HG03439 (cell line): Measurements from ENCODE around the gene RADIL.
A peak's percentile ranks its signal among the peaks of the same experiment; 100 is the strongest.

Source experiments
- ATAC-seq: cut with Tn5 transposase; IDR thresholded peaks from one replicate; pipeline ENCODE4 v1.9.1; 2021; ENCODE audit warnings: mild to moderate bottlenecking, moderate library complexity; ENCODE audit not compliant: unreplicated experiment

RADIL gene

GRCh38 chr7:4759211-4759610 lies 124.3 kb downstream of the RADIL start:
- ATAC-seq: no peak

DNA sequence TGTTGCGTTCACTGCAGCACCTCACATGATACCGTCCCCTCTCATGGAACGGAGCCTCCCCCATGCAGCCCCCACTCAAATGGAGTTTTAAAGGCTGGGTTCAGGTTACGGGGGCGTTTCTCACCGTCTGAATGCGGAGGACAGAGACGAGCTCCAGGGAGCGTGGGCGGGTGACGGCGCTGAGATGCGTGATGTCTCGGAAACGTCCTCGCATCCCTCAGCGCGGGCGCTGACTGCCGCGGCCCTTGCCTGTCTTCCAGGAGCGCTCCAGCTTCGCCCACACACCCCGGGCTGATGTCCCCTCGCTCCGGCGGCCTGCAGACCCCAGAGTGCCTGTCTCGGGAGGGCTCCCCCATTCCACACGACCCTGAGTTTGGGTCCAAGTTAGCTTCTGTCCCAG lies 124.7 kb downstream of the RADIL start:
- ATAC-seq: no peak

DNA sequence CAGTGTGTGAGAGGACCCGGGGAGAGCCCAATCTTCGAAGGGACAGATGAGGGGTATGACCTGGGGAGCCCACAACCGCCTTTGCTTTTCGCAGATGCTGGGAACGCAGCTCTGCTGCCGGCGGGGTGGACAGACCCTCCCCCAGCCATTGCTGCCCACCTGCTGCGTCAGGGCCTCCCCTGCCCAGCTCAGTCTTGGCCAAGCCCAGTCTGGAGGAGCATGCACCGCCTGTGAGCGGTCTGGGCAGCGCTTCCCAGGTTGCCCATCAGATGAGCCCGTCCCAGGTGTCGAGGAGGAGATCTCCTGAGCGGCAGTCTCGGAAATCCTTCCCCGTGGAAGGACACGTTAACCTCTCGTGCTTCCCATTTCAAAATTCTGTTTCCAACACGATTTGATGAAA lies 125.4 kb downstream of the RADIL start:
- no peak for ATAC-seq

DNA sequence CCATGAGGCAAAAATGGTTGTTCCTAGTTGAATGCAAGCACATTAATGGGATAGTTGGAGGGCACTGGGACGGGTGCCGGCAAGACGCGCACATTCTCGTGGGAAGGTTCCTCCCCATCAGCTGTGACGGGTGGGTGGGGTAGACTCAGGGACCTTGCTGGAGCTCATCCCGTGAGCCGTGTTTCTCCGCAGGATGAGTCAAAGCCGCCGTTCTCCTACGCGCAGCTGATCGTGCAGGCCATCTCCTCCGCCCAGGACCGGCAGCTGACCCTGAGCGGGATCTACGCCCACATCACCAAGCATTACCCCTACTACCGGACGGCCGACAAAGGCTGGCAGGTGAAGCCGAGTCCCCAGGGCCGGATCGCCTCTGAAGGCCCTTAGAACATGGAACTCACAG lies 128.5 kb downstream of the RADIL start:
- ATAC-seq: no peak

- no peak for ATAC-seq
These were observed 129.0 kb downstream of the RADIL start for GRCh38 chr7:4754433-4755010.

DNA sequence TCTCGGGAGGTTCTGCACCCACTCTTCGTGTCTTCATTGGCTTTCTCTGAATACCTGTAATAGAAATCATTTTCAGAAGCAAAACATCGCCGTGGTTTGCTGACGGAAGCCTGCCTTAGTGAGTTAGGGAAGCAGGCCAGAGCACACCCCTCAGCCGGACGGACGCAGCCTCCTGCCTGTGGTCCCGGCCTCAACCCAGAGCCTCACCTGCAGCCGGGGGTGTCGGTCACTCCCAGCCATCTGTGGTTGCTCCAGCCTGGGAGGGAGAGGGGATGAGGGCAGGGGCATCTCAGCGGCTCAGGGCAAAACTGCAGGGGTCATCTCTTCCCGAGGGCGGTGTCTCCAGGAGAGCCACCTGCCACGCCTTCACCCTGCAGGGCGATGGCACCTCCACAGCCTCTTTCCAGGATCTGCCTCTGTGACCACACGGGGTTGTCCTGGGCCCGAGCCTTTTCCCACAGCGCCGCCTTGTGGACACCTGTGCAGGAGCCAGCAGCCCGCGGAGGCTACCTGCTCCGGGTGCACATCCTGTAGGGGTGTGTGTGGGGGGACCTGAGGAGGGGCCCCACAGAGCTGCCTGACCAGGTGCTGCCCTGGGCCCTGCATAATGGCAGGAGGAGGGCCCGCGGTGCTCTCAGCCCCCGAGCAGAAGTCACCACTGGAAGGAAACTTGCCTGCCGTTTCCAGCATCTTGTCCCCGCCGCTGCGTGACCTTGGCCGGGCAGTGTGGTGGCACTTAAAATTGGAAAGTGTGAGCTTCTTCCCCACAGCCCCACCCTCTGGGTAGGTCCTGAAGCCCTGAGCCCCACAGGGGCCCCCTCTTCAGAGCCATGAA lies 129.7 kb downstream of the RADIL start:
- ATAC-seq: peak; percentile 73

DNA sequence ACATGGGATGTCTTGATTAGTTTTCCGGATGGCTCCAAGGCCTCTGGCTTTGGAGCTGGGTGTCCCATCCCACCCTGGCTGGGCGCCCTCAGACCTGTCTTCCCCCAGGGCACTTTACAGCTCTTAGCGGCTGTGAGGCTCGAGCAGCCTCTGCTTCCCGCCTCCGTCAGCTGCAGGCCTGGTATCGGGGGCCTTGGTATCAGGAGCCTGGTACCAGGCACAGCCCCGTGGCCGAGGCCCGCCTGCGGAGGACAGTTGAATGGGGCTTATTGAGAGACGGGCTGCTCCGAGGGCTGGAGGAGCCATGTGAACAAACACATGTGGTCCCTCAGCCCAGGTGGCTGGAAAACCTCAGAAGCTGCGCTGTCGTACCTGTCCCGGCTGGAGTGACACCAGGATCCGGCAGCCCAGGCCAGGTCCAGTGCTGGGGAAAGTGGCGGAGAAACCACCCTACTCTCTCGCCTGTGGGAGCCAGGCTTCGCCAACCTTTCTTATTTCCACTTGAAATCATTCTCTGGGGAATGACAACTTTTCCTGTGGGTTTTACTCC lies 132.0 kb downstream of the RADIL start:
- no peak for ATAC-seq

DNA sequence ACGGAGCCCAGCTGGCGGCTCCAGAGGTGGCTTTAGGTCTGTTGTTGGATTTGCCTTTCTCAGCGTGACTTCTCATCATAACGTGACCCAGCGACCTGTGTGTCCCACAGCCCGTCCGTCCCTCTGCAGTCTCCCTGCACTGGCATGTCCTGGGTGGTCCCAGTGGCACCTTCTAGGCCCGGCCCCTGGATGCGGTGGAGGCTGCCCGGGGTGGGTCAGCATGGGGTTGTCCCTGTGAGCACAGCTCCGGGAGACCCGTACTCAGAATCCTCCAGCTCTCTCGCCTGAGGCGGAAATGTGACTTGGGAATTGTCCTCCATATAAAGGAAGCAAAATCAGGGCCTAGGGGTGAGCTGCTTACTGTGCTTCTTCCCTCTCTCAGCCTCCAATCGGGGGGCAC lies 133.7 kb downstream of the RADIL start:
- no peak for ATAC-seq

DNA sequence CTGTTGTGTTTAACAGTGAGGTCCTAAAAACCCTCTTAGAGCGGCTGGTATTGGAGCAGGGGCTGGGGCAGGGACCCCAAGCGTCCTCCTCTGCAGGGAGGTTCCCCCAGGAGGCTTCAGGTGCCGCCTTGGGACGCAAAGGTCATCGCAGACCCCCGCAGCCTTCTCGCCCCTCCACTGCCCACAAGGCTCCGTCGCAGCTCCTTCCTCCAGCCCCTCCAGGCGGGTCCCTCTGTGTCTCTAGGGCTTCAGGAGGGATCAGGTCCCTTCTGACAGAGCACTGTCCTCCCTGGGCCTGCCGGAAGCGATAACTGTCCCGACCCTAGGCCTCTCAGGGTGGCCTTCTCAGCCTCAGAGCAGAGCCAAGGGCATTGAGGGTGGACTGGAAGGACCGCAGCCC lies 134.2 kb downstream of the RADIL start:
- no peak for ATAC-seq
